ENCODE measurements around the gene BACH1. TPM values are rescaled to one million over a fixed set of nuclear protein-coding genes. Genes with fewer than 3 reads are reported as not detected.

The BACH1 gene
- total RNA-seq, 1 donor from 2014 or later: 152 TPM

GRCh38 chr21:29256126-29256910 is 42.4 kb upstream of the BACH1 start:
- ATAC-seq (ENCODE audit: low read depth): no peak
- intact Hi-C loops (cut with micrococcal nuclease): no loop called here
- Mint-ChIP-seq H3K27me3 (no peaks in the 10 kb centered on the region), H3K4me3 (no peak overlapping the region), H3K27ac (no peak overlapping the region), H3K9me3 (peaks cover 16% of the 10 kb centered on the region), H3K4me1 (no peaks in the 10 kb centered on the region), H3K36me3 (ENCODE audit: low read depth) (peaks cover 7% of the 10 kb centered on the region)
- TF ChIP-seq CTCF (IDR thresholded peaks at IDR 0.05): no peak
- DNase-seq: no peak
- ChIA-PET CTCF (no interaction called here), POLR2A (interaction anchor here (1.2 kb wide), 1 partner anchor 44 kb away, joined by 3 read pairs; no protein-coding TSS in a partner anchor)

- no peaks in the 10 kb centered on the region for H3K4me1 Mint-ChIP-seq
- ATAC-seq (ENCODE audit: low read depth) (no peak), DNase-seq (no peak)
- no peaks in the 10 kb centered on the region for H3K27me3 Mint-ChIP-seq
- POLR2A ChIA-PET: no interaction called here
- intact Hi-C loops (cut with micrococcal nuclease): no loop called here
- CTCF ChIA-PET: no interaction called here
- H3K36me3 Mint-ChIP-seq (ENCODE audit: low read depth): peaks cover 7% of the 10 kb centered on the region
- TF ChIP-seq CTCF (IDR thresholded peaks at IDR 0.05): no peak
- peaks cover 16% of the 10 kb centered on the region for H3K9me3 Mint-ChIP-seq
- no peak overlapping the region for H3K27ac Mint-ChIP-seq
- H3K4me3 Mint-ChIP-seq: no peak overlapping the region
These were observed 41.0 kb upstream of the BACH1 start for GRCh38 chr21:29257701-29258100.

- no peak for TF ChIP-seq CTCF (IDR thresholded peaks at IDR 0.05)
- CTCF ChIA-PET: no interaction called here
- no peak overlapping the region for H3K4me3 Mint-ChIP-seq
- no peaks in the 10 kb centered on the region for H3K4me1 Mint-ChIP-seq
- no peak overlapping the region for H3K27ac Mint-ChIP-seq
- intact Hi-C loops (cut with micrococcal nuclease): no loop called here
- ATAC-seq (ENCODE audit: low read depth) (no peak), DNase-seq (no peak)
- H3K36me3 Mint-ChIP-seq (ENCODE audit: low read depth): peaks cover 5% of the 10 kb centered on the region
- no peaks in the 10 kb centered on the region for H3K27me3 Mint-ChIP-seq
- POLR2A ChIA-PET: no interaction called here
- H3K9me3 Mint-ChIP-seq: peaks cover 10% of the 10 kb centered on the region
These were observed 39.9 kb upstream of the BACH1 start for GRCh38 chr21:29258626-29259338.

- ATAC-seq (ENCODE audit: low read depth): no peak
- POLR2A ChIA-PET: interaction anchor here (0.7 kb wide), 1 partner anchor 52 kb away, joined by 3 read pairs; no protein-coding TSS in a partner anchor
These were observed 38.3 kb upstream of the BACH1 start for GRCh38 chr21:29260461-29260860.

More at GRCh38 chr21:29260461-29260860, 38.3 kb upstream of the BACH1 start:
- Mint-ChIP-seq H3K4me1 (peaks cover 2% of the 10 kb centered on the region), H3K36me3 (ENCODE audit: low read depth) (no peaks in the 10 kb centered on the region), H3K4me3 (no peak overlapping the region), H3K9me3 (no peaks in the 10 kb centered on the region), H3K27ac (no peak overlapping the region), H3K27me3 (no peaks in the 10 kb centered on the region)
- CTCF ChIA-PET: no interaction called here
- intact Hi-C loops (cut with micrococcal nuclease): no loop called here
- DNase-seq: no peak
- TF ChIP-seq CTCF (IDR thresholded peaks at IDR 0.05): no peak

Measured in activated B cell treated with CpG ODN at 0.5 μM for 24 hours (primary cell).